Lower leg skin (tissue), 3 donors: ENCODE data around the gene NFIA.

Source experiments
- CTCF ChIP-seq, 3 donors: fragments of 450-650 bp; IDR thresholded peaks; one replicate each; pipeline ENCODE4 v1.5.1; 2016; ENCODE audit warnings: antibody characterized with exemption in 3 of 3, mild to moderate bottlenecking in 3 of 3, moderate library complexity in 2 of 3
- POLR2A ChIP-seq, 2 donors: fragments of 450-650 bp; IDR thresholded peaks; one replicate each; pipeline ENCODE4 v1.6.1; 2016 to 2017; ENCODE audit warnings: antibody characterized with exemption in 2 of 2, mild to moderate bottlenecking in 1 of 2, moderate library complexity in 1 of 2

- TF ChIP-seq CTCF (IDR thresholded peaks at IDR 0.05) (no peak), POLR2A (IDR thresholded peaks at IDR 0.05) (no peak)
Observed at GRCh38 chr1:61208831-61209230, 126.5 kb downstream of the NFIA start.
